NOMO-1 treated with DMSO at 0.1 percent for 48 hours (cell line): ENCODE data around the gene HNMT.
"Not testable (repeated sequence)": the region's sequence is repeated elsewhere in the genome, so short reads cannot be mapped to it uniquely, and the experiment has no call there.

Experiments used
- DNase-seq: peaks from one replicate; lab custom pipeline; 2025; ENCODE audit not compliant: unreplicated experiment; lab: John Stamatoyannopoulos, UW

Gene HNMT

GRCh38 chr2:137945229-137945628, 19.0 kb upstream of the HNMT start:
- DNase-seq = no peak

GRCh38 chr2:137946227-137946626, 18.0 kb upstream of the HNMT start:
- no peak for DNase-seq

GRCh38 chr2:137947032-137947727, 17.1 kb upstream of the HNMT start:
- peak; percentile 42 for DNase-seq

GRCh38 chr2:137947728-137948336, 16.4 kb upstream of the HNMT start:
- DNase-seq = peak; percentile 66

- no peak for DNase-seq
Measured at GRCh38 chr2:137948894-137949293, 15.4 kb upstream of the HNMT start.

- DNase-seq = no peak
Measured at GRCh38 chr2:137950238-137950637, 14.0 kb upstream of the HNMT start.

- no peak for DNase-seq
Measured at GRCh38 chr2:137951586-137951985, 12.7 kb upstream of the HNMT start.

- peak; percentile 46 for DNase-seq
Measured at GRCh38 chr2:137952586-137953129, 11.6 kb upstream of the HNMT start.

- DNase-seq = no peak
Measured at GRCh38 chr2:137955536-137955935, 8.7 kb upstream of the HNMT start.

- peak; percentile 38 for DNase-seq
Measured at GRCh38 chr2:137957033-137957432, 7.2 kb upstream of the HNMT start.

- DNase-seq = peak; percentile 60
Measured at GRCh38 chr2:137959166-137959565, 5.1 kb upstream of the HNMT start.

GRCh38 chr2:137960223-137960622, 4.0 kb upstream of the HNMT start:
- DNase-seq = peak; percentile 67

- DNase-seq = no peak
Measured at GRCh38 chr2:137961602-137962001, 2.7 kb upstream of the HNMT start.

GRCh38 chr2:137963535-137964065, 673 bp upstream of the HNMT start:
- no peak for DNase-seq

GRCh38 chr2:137964859-137965459, 686 bp downstream of the HNMT start:
- no peak for DNase-seq

- no peak for DNase-seq
Measured at GRCh38 chr2:137966043-137966442, 1.8 kb downstream of the HNMT start.

GRCh38 chr2:137967042-137967441, 2.8 kb downstream of the HNMT start:
- DNase-seq = no peak

GRCh38 chr2:137968477-137969417, 4.5 kb downstream of the HNMT start:
- DNase-seq = peak; percentile 89

GRCh38 chr2:137969418-137969765, 5.1 kb downstream of the HNMT start:
- peak; percentile 94 for DNase-seq

GRCh38 chr2:137969876-137970275, 5.6 kb downstream of the HNMT start:
- DNase-seq = no peak

GRCh38 chr2:137971259-137971658, 7.0 kb downstream of the HNMT start:
- DNase-seq = not testable (repeated sequence)
